CD4-positive, alpha-beta T cell treated with Interleukin-1 beta for 1 hour (primary cell): Measurements from ENCODE around the gene SCAMP1.
"Not testable (repeated sequence)": the region's sequence is repeated elsewhere in the genome, so short reads cannot be mapped to it uniquely, and the experiment has no call there.

Experiments
- DNase-seq, 2 donors: peaks; one replicate each; pipeline ENCODE4 v3.0.0-alpha.2; 2020 to 2022

SCAMP1 gene

DNA sequence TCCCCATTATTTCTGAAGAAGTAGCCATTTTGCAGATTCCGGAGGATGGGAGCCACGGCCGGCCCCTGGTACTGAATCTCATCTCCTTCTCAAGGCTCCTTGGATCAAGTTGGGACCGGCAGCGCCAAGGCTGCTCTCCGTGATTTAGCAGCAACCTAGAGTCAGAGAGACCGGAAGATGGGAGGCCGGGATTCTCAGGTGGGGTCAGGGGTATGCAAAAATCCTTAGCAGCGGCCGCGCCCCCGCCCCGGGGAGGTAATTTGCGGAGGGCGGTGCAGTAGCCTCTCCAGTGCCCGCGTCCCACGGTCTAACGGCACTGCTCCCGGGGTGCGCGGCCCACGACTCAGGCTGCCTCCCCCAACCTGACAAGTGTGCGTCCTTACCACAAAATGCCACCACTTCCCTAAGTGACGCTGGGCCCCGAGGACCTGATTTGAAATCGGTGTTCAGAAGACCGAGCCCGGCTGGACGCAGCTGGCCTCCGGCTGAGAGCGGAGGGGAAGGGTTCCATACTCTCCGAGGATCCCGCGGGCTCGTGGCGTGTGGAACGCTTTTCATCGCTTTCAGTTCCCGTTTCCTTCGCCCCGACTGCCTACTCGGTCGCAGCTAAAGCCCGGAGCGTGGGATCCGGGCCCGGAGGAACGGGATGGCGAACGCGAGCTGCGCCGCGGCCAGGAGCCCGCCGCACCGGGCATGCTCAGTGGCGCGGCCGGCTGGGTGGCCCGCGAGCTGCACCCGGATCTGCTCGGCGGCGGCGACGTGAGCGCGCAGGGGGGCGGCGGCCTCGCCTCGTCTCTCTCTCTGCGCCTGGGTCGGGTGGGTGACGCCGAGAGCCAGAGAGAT lies at the start of gene SCAMP1:
Gene SCAMP1, plus strand, starts transcription at position 787 of the 843 bp plus-strand sequence. Its CDS starts 55 bp downstream, at position 842.
- DNase-seq = peak; percentile 92 to 93

- DNase-seq = no peak
Measured at GRCh38 chr5:78317515-78317914, 42.9 kb upstream of the SCAMP1 start.

DNA sequence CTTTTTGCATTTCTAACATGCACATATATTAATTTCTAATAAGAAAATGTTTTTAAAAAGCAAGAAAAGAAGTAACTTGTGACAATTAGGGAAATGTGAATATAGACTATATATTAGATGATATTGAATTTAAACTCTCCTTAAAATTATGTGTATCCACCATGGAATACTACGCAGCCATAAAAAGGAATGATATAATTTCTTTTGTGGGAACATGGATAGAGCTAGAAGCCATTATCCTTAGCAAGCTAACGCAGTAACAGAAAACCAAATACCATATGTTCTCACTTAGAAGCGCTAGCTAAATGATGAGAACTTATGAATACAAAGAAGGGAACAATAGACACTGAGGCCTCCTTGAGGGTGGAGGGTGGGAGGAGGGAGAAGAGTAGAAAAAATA lies 42.1 kb upstream of the SCAMP1 start:
- DNase-seq = no peak

- peak in 1 of 2 donors; percentile 17 for DNase-seq
Measured at GRCh38 chr5:78320401-78320800, 40.0 kb upstream of the SCAMP1 start.

DNA sequence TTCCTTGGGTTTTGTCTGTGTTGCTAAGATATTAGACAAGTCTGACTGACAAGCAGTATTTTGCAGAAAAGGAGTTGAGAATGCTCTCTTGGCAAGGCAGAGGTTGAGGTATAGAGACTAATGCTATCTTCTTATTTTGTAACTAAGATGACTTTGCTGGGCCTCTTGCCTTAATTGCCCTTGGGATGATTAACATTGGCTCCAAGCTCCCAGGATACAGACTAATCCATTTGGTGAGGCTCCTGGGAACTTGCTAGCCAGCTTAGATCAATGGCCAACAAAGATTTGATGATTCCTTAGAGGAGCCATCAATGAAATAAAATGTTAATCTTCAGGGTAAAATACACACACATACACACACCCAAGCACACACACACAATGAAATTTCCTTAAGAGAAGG lies 37.2 kb upstream of the SCAMP1 start:
- no peak for DNase-seq

DNA sequence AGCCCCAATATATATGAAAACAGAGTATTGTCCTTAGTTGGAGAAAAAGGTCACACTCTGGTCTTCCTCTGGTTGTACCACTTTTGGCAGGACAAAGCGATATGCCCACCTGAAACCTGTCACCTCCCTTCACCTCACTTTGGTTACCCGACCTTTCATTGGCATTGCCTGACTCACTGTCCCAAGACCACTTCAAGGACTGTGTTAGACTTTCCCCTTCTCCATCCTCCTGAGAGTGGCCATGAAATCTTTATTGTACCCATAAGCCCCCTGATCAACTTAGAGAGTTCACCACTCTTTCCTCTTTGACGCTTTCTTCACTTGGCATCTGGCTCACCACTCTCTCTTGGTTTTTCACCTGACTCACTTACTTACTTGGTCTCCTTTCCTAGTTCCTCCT lies 33.5 kb upstream of the SCAMP1 start:
- DNase-seq = no peak

GRCh38 chr5:78327761-78328510 lies 32.5 kb upstream of the SCAMP1 start:
- no peak for DNase-seq

- no peak for DNase-seq
Measured at GRCh38 chr5:78328585-78329173, 31.7 kb upstream of the SCAMP1 start.

- DNase-seq = no peak
Measured at GRCh38 chr5:78331523-78332080, 28.8 kb upstream of the SCAMP1 start.

DNA sequence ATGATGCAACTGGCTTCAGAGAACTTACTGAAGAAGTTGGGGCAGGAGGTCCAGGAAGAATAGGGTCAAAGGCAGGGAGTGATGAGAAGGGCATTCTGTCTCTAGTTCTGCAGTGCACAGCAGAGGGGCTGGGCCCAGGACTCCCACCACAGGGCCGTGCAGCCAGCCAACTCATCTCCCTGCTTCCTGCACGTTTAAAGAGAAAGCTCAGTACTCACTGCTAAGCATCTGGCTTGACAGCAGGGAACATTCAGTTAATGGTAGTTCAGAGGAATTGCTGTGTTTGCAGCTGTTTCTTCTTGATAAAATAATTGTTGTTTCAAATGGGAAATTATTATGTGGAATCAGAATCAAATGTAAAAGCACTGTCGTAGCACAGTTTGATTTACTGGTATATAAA lies 25.6 kb upstream of the SCAMP1 start:
- DNase-seq = no peak

- DNase-seq = no peak
Measured at GRCh38 chr5:78335976-78336375, 24.4 kb upstream of the SCAMP1 start.

DNA sequence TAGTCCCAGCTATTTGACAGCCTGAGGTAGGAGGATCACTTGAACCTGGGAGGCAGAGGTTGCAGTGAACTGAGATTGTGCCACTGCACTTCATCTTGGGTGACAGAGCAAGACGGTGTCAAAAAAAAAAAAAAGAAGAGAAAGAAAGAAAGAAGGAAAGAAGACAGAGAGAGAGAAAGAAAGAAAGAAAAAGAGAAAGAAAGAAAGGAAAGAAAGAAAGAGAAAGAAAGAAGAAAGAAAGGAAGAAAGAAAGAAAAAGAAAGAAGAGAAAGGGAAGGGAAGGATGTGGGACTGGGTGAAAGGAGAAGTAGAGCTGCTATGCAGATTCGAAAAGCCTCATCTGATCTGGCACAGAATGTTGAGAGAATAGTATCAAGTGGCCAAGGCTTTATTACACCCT lies 23.7 kb upstream of the SCAMP1 start:
- DNase-seq = no peak

DNA sequence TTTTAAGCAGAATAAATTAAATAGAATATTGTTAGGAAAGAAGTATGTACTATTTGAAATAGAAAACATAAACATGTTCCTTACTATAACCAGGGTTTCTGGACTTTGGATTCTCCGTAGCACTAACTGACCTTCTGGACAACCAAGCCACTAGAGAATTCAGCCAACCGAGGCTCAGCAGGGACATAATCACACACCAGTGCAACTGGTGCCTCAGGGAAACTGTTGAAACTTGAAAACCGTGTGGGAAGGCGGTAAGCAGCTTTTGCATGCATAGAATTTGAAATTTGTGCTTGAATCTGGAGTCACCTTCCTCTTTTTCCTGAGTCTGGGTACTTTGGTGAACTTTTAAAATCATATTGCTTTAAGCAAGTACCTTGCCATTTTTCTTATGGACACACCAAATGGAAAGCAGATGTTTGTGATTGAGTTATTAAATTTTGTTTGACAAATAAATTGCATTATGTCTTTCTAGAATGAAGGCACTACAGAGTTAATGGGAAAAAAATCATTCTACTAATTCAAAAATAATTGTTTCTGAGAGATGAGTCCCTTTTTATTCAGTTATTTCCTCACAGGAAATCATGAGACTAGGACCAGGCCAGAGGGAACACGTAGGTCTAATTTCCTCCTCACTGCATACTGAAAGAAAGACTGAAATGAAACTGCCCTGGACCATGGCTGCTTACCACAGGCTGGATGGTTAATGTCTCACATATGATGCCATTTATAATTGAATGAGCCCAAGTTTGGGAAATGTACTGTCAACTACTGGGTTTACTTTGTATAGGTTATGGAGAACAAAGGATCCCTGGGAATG lies 20.6 kb upstream of the SCAMP1 start:
- no peak for DNase-seq

GRCh38 chr5:78341440-78341839 lies 19.0 kb upstream of the SCAMP1 start:
- DNase-seq = no peak

GRCh38 chr5:78345485-78345884 lies 14.9 kb upstream of the SCAMP1 start:
- DNase-seq = no peak

DNA sequence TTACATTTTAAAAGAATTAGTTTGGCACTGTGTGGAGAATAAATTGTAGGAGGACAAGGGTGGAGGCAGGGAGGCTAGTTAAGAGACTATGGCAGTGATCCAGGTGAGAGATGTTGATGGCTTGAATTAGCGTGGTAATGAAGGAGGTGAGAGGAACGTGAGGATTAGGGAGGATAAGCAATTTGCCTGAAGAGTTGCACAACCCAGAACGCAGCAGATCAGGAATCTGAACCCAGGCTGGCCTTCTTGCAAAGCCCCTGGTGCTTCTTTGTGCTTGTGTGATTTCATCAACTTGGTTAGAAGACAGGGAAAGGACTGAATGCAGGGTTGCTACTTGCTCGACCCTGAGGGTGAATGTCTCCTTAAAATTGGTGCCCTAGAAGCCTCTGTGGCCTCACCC lies 6.9 kb upstream of the SCAMP1 start:
- no peak for DNase-seq

DNA sequence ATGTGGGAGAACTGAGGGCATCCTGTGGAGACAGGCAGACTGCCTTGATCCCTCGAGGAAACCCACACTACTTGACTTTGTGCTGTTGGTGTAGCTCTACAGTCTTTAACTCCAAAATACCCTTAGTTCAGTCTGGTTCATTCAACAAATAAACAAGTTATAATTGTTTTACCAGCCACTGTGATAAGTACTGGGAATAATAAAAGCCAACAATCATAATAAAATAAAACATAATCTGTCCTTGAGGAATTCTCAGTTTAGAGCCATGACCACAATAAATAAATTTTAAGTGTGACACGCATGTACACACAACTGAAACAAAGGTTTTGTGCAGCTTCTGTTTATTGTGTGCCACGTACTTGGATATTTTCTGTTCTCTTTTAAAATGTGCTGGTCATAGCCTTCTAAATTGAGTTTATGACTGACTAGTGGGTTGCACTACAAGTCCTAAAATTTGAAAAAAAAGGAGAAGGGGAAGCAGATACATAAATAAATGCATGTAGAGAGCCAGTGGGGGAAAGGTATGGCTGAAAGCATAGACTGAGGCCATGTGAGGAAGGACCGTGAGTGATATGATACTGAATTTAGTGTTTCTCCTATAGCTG lies 6.2 kb upstream of the SCAMP1 start:
- DNase-seq = no peak

DNA sequence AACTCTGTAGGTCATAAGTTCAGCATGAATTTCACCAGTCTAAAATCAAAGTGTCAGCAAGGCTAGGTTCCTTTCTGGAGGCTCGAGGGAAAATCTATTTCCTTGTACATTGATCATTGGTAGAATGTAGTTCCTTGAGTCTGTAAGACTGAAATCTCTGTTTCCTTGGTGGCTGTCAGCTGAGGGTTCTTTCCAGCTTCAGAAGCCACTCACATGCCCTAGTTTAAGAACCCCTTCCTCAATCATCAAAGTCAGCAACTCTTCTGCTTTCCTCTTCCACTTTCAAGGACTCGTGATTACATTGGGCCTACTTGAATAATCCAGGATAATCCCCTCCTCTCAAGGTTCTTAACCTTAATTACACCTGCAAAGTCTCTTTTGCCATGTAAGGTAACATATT lies 4.9 kb upstream of the SCAMP1 start:
- no peak for DNase-seq

GRCh38 chr5:78359455-78359830 lies 974 bp upstream of the SCAMP1 start:
- not testable (repeated sequence) for DNase-seq

DNA sequence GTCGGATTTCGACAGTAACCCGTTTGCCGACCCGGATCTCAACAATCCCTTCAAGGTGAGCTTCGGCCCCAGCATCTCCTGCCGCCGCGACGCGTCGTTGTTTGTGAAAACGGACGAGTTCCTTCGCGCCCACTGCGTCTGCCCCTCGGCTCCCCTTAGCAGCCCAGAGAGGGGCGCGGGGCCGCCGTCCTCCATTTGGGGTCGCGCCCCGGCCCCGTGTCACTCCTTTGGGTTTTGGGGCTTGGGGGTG lies 182 bp downstream of the SCAMP1 start:
- DNase-seq = no peak

- DNase-seq = peak; percentile 75 to 76
Measured at GRCh38 chr5:78360924-78361630, 660 bp downstream of the SCAMP1 start.

- DNase-seq = peak; percentile 2 to 10
Measured at GRCh38 chr5:78361631-78361993, 1.2 kb downstream of the SCAMP1 start.
